NT2/D1 (cell line): ENCODE results near the gene CCSER1.

Experiments
- SUZ12 ChIP-seq: IDR thresholded peaks from 2 replicates; pipeline ENCODE4 v1.6.1; 2011; ENCODE audit not compliant: insufficient read length, insufficient read depth; ENCODE audit errors: extremely low read depth
- YY1 ChIP-seq: IDR thresholded peaks from 2 replicates; pipeline ENCODE4 v1.6.1; 2011; ENCODE audit not compliant: insufficient read length, insufficient read depth

GRCh38 chr4:90345549-90346215 is 218.5 kb downstream of the CCSER1 start:
- no peak for TF ChIP-seq YY1
- TF ChIP-seq SUZ12: no peak
